NOMO-1 treated with DMSO at 0.1 percent for 48 hours (cell line): Measurements from ENCODE around the gene LRP11.
"Not testable (repeated sequence)": the region's sequence is repeated elsewhere in the genome, so short reads cannot be mapped to it uniquely, and the experiment has no call there.

Source experiments
- DNase-seq: peaks from one replicate; lab custom pipeline; 2025; ENCODE audit not compliant: unreplicated experiment; lab: John Stamatoyannopoulos, UW

The LRP11 gene

GRCh38 chr6:149871182-149871581 lies 7.0 kb upstream of the LRP11 start:
- DNase-seq = no peak

- no peak for DNase-seq
Observed at GRCh38 chr6:149869275-149869892, 5.2 kb upstream of the LRP11 start.

- DNase-seq = peak; percentile 4
Observed at GRCh38 chr6:149867876-149868640, 3.9 kb upstream of the LRP11 start.

- DNase-seq = peak; percentile 69
Observed at GRCh38 chr6:149864578-149865535, 698 bp upstream of the LRP11 start.

- peak; percentile 50 for DNase-seq
Observed at GRCh38 chr6:149862922-149863697, 1.0 kb downstream of the LRP11 start.

GRCh38 chr6:149862424-149862738 lies 1.8 kb downstream of the LRP11 start:
- not testable (repeated sequence) for DNase-seq

- DNase-seq = no peak
Observed at GRCh38 chr6:149861603-149862423, 2.3 kb downstream of the LRP11 start.

- DNase-seq = peak; percentile 5
Observed at GRCh38 chr6:149860834-149861602, 3.1 kb downstream of the LRP11 start.

- no peak for DNase-seq
Observed at GRCh38 chr6:149860513-149860833, 3.7 kb downstream of the LRP11 start.

- no peak for DNase-seq
Observed at GRCh38 chr6:149859938-149860337, 4.2 kb downstream of the LRP11 start.

- no peak for DNase-seq
Observed at GRCh38 chr6:149859368-149859767, 4.8 kb downstream of the LRP11 start.

GRCh38 chr6:149857541-149857940 lies 6.6 kb downstream of the LRP11 start:
- no peak for DNase-seq

GRCh38 chr6:149856256-149856994 lies 7.7 kb downstream of the LRP11 start:
- no peak for DNase-seq

GRCh38 chr6:149855741-149856140 lies 8.4 kb downstream of the LRP11 start:
- no peak for DNase-seq

GRCh38 chr6:149855040-149855654 lies 9.0 kb downstream of the LRP11 start:
- no peak for DNase-seq

GRCh38 chr6:149854532-149854931 lies 9.6 kb downstream of the LRP11 start:
- DNase-seq = peak; percentile 29

- not testable (repeated sequence) for DNase-seq
Observed at GRCh38 chr6:149854017-149854416, 10.1 kb downstream of the LRP11 start.

GRCh38 chr6:149852881-149853280 lies 11.3 kb downstream of the LRP11 start:
- DNase-seq = no peak
